GM23338 (cell line): ENCODE data around the gene BSCL2. TPM values are rescaled to one million over a fixed set of nuclear protein-coding genes. Genes with fewer than 3 reads are reported as not detected.

Experiments
- ATAC-seq: fragments of 200-7000 bp; cut with Tn5 transposase; 3 replicates; pipeline ENCODE4 v1.9.1; 2020
- DNase-seq: peaks from one replicate; pipeline ENCODE4 v3.0.0-alpha.2; 2015; ENCODE audit warnings: low spot score
- H2AFZ ChIP-seq: fragments of 200-600 bp; sonication (generic); 2 replicates; pipeline ENCODE4 v1.8.0; 2016; ENCODE audit warnings: antibody characterized with exemption, mild to moderate bottlenecking, moderate library complexity
- H3F3A ChIP-seq: fragments of 200-600 bp; sonication (generic); replicated peaks from 2 replicates; pipeline ENCODE4 v1.8.0; 2017; ENCODE audit warnings: antibody characterized with exemption, mixed run types, low read depth
- H3K27ac ChIP-seq: fragments of 200-600 bp; sonication (generic); 2 replicates; pipeline ENCODE4 v1.6.1; 2016; ENCODE audit warnings: low read depth
- H3K27me3 ChIP-seq: fragments of 200-600 bp; sonication (generic); 2 replicates; pipeline ENCODE4 v1.8.0; 2016; ENCODE audit warnings: mild to moderate bottlenecking, mixed run types, moderate library complexity; ENCODE audit not compliant: insufficient read depth
- H3K36me3 ChIP-seq: fragments of 200-600 bp; sonication (generic); 2 replicates; pipeline ENCODE4 v1.8.0; 2016; ENCODE audit warnings: mild to moderate bottlenecking; ENCODE audit not compliant: insufficient read depth
- H3K4me1 ChIP-seq: fragments of 200-600 bp; sonication (generic); 2 replicates; pipeline ENCODE4 v1.8.0; 2016; ENCODE audit warnings: mild to moderate bottlenecking, moderate library complexity; ENCODE audit not compliant: insufficient read depth
- H3K4me2 ChIP-seq: fragments of 200-600 bp; sonication (generic); 2 replicates; pipeline ENCODE4 v1.7.1; 2017; ENCODE audit warnings: mixed run types
- H3K4me3 ChIP-seq: fragments of 200-600 bp; sonication (generic); 2 replicates; pipeline ENCODE4 v1.6.1; 2016; ENCODE audit warnings: mixed run types
- H3K79me2 ChIP-seq: fragments of 200-600 bp; sonication (generic); replicated peaks from 2 replicates; pipeline ENCODE4 v1.8.0; 2017; ENCODE audit warnings: mild to moderate bottlenecking; ENCODE audit not compliant: insufficient read depth
- H3K9me2 ChIP-seq: fragments of 200-600 bp; sonication (generic); 2 replicates; pipeline ENCODE4 v1.8.0; 2017; ENCODE audit not compliant: insufficient read depth
- H4K20me1 ChIP-seq: fragments of 200-600 bp; sonication (generic); replicated peaks from 2 replicates; pipeline ENCODE4 v1.8.0; 2017; ENCODE audit warnings: mild to moderate bottlenecking; ENCODE audit not compliant: insufficient read depth
- H3K27ac Mint-ChIP-seq: 2 replicates; pipeline ENCODE4 v1.8.0; 2020; ENCODE audit warnings: inconsistent platforms, mild to moderate bottlenecking, moderate library complexity, mixed read lengths
- H3K27me3 Mint-ChIP-seq: 3 replicates; pipeline ENCODE4 v1.8.0; 2022; ENCODE audit warnings: low read depth, mild to moderate bottlenecking, moderate library complexity, mixed read lengths, inconsistent platforms; ENCODE audit not compliant: insufficient read depth, poor library complexity
- H3K36me3 Mint-ChIP-seq: 3 replicates; pipeline ENCODE4 v1.8.0; 2021; ENCODE audit warnings: low read depth, mild to moderate bottlenecking, inconsistent platforms, moderate library complexity, mixed read lengths
- H3K4me1 Mint-ChIP-seq: 3 replicates; pipeline ENCODE4 v1.8.0; 2020; ENCODE audit warnings: mild to moderate bottlenecking, inconsistent platforms, mixed read lengths
- H3K4me3 Mint-ChIP-seq: 3 replicates; pipeline ENCODE4 v1.8.0; 2021; ENCODE audit warnings: moderate library complexity, mild to moderate bottlenecking, inconsistent platforms, mixed read lengths
- H3K9me3 Mint-ChIP-seq: 3 replicates; pipeline ENCODE4 v1.8.0; 2020; ENCODE audit warnings: moderate library complexity, mild to moderate bottlenecking, inconsistent platforms, mixed read lengths
- EZH2 ChIP-seq: fragments of 200-600 bp; sonication (generic); IDR thresholded peaks from one replicate; pipeline ENCODE4 v1.8.0; 2017; ENCODE audit warnings: antibody characterized with exemption, mild to moderate bottlenecking, low read depth; ENCODE audit not compliant: unreplicated experiment
- EZH2phosphoT487 ChIP-seq: fragments of 200-600 bp; sonication (generic); IDR thresholded peaks from one replicate; pipeline ENCODE4 v1.8.1; 2018; ENCODE audit warnings: antibody characterized with exemption; ENCODE audit not compliant: unreplicated experiment
- JUNB ChIP-seq: IDR thresholded peaks from one replicate; pipeline ENCODE4 v1.6.1; 2016; ENCODE audit warnings: antibody characterized with exemption; ENCODE audit not compliant: unreplicated experiment
- POLR2AphosphoS5 ChIP-seq: IDR thresholded peaks from 2 replicates; pipeline ENCODE4 v1.6.1; 2016; ENCODE audit warnings: antibody characterized with exemption, low read depth
- REST ChIP-seq: IDR thresholded peaks from one replicate; pipeline ENCODE4 v1.6.1; 2018; ENCODE audit warnings: antibody characterized with exemption; ENCODE audit not compliant: unreplicated experiment
- STAT1 ChIP-seq: IDR thresholded peaks from one replicate; pipeline ENCODE4 v1.6.1; 2016; ENCODE audit warnings: antibody characterized with exemption; ENCODE audit not compliant: unreplicated experiment
- ZNF331 ChIP-seq: fragments of 250-450 bp; sonication (Bioruptor Pico); IDR thresholded peaks from 2 replicates; pipeline ENCODE4 v1.5.0; 2020; ENCODE audit warnings: low read depth, mild to moderate bottlenecking, moderate library complexity
- polyA plus RNA-seq: library from polyadenylated mRNA; unstranded; fragments of >200 nt; fragmentation: Nextera tagmentation; extraction: Ambion mirVana; gene quantifications from 2 replicates; pipeline ENCODE4 v1.2.1, GENCODE V29; 2016
- total RNA-seq: library from RNA; depleted of rRNA; stranded (reverse); fragments of >200 nt; shearing (Covaris generic); gene quantifications from 2 replicates; pipeline ENCODE4 v1.2.3, GENCODE V29; 2014
- TF ChIP-seq, protein P1 (sequence below): fragments of 250-450 bp; sonication (Bioruptor Pico); IDR thresholded peaks from 2 replicates; pipeline ENCODE4 v1.5.0; 2020; ENCODE audit warnings: mild to moderate bottlenecking, moderate library complexity
- TF ChIP-seq, protein P2 (sequence below): IDR thresholded peaks from 2 replicates; pipeline ENCODE4 v1.6.1; 2016; ENCODE audit warnings: antibody characterized with exemption

BSCL2 gene
- total and polyA plus RNA-seq, 2 experiments from 2014 or later = 60.2 to 81.7 TPM

- TF ChIP-seq, protein P1, sequence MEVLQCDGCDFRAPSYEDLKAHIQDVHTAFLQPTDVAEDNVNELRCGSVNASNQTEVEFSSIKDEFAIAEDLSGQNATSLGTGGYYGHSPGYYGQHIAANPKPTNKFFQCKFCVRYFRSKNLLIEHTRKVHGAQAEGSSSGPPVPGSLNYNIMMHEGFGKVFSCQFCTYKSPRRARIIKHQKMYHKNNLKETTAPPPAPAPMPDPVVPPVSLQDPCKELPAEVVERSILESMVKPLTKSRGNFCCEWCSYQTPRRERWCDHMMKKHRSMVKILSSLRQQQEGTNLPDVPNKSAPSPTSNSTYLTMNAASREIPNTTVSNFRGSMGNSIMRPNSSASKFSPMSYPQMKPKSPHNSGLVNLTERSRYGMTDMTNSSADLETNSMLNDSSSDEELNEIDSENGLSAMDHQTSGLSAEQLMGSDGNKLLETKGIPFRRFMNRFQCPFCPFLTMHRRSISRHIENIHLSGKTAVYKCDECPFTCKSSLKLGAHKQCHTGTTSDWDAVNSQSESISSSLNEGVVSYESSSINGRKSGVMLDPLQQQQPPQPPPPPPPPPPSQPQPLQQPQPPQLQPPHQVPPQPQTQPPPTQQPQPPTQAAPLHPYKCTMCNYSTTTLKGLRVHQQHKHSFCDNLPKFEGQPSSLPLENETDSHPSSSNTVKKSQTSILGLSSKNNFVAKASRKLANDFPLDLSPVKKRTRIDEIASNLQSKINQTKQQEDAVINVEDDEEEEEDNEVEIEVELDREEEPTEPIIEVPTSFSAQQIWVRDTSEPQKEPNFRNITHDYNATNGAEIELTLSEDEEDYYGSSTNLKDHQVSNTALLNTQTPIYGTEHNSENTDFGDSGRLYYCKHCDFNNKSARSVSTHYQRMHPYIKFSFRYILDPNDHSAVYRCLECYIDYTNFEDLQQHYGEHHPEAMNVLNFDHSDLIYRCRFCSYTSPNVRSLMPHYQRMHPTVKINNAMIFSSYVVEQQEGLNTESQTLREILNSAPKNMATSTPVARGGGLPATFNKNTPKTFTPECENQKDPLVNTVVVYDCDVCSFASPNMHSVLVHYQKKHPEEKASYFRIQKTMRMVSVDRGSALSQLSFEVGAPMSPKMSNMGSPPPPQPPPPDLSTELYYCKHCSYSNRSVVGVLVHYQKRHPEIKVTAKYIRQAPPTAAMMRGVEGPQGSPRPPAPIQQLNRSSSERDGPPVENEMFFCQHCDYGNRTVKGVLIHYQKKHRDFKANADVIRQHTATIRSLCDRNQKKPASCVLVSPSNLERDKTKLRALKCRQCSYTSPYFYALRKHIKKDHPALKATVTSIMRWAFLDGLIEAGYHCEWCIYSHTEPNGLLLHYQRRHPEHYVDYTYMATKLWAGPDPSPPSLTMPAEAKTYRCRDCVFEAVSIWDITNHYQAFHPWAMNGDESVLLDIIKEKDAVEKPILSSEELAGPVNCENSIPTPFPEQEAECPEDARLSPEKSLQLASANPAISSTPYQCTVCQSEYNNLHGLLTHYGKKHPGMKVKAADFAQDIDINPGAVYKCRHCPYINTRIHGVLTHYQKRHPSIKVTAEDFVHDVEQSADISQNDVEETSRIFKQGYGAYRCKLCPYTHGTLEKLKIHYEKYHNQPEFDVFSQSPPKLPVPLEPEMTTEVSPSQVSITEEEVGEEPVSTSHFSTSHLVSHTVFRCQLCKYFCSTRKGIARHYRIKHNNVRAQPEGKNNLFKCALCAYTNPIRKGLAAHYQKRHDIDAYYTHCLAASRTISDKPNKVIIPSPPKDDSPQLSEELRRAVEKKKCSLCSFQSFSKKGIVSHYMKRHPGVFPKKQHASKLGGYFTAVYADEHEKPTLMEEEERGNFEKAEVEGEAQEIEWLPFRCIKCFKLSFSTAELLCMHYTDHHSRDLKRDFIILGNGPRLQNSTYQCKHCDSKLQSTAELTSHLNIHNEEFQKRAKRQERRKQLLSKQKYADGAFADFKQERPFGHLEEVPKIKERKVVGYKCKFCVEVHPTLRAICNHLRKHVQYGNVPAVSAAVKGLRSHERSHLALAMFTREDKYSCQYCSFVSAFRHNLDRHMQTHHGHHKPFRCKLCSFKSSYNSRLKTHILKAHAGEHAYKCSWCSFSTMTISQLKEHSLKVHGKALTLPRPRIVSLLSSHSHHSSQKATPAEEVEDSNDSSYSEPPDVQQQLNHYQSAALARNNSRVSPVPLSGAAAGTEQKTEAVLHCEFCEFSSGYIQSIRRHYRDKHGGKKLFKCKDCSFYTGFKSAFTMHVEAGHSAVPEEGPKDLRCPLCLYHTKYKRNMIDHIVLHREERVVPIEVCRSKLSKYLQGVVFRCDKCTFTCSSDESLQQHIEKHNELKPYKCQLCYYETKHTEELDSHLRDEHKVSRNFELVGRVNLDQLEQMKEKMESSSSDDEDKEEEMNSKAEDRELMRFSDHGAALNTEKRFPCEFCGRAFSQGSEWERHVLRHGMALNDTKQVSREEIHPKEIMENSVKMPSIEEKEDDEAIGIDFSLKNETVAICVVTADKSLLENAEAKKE = no peak
- TF ChIP-seq STAT1 (no peak), REST (no peak), ZNF331 (CRISPR knock-in tag) (no peak)
Observed at GRCh38 chr11:62712861-62713260, 5.6 kb upstream of the BSCL2 start (continued).

DNA sequence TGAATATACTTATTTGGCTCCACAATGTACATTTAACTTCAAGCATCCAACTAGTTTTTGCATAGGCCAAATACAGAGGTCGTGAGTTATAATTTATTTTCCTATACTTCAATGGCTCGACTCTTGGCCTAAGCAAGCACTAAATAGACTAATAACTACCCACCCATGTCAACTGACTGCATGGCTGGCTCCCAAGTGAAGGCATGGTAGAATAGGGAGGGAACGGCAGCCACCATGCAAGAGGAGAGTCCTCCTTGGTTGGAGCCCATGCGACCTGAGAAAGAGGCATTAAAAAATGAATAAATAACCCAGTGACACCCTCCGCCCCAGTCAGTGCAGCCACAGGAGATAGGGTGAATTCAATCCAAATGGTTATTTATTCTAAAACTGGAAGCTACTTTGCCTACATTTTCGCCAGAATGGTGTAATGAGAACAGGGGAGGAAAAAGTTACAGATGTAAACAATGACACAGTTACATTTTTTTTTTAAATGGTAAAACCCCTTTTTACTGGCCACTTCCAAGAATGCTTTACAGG is 5.1 kb upstream of the BSCL2 start:
- H3K4me3 Mint-ChIP-seq = no peak overlapping the region
- no peak overlapping the region for H3K27ac ChIP-seq
- peaks cover 12% of the 10 kb centered on the region for H4K20me1 ChIP-seq
- no peak overlapping the region for H3K4me3 ChIP-seq
- ATAC-seq = no peak
- peaks cover 28% of the 10 kb centered on the region for H3K4me1 ChIP-seq
- no peaks in the 10 kb centered on the region for H3K9me3 Mint-ChIP-seq
- H3K9me2 ChIP-seq = no peaks in the 10 kb centered on the region
- peaks cover 13% of the 10 kb centered on the region; the same call in 1 of the 2 replicates for H3K79me2 ChIP-seq
- peaks cover 62% of the 10 kb centered on the region for H3F3A ChIP-seq
- H3K27me3 ChIP-seq = no peaks in the 10 kb centered on the region
- DNase-seq = no peak
- H3K36me3 ChIP-seq = peaks cover 56% of the 10 kb centered on the region
- no peak overlapping the region for H3K4me2 ChIP-seq
- H3K4me1 Mint-ChIP-seq = peaks cover 68% of the 10 kb centered on the region
- peaks cover 17% of the 10 kb centered on the region for H3K27me3 Mint-ChIP-seq
- H3K27ac Mint-ChIP-seq = peak overlapping the region; percentile 40
- TF ChIP-seq EZH2 (no peak), EZH2phosphoT487 (no peak), JUNB (no peak), POLR2AphosphoS5 (no peak)
- TF ChIP-seq, protein P2, sequence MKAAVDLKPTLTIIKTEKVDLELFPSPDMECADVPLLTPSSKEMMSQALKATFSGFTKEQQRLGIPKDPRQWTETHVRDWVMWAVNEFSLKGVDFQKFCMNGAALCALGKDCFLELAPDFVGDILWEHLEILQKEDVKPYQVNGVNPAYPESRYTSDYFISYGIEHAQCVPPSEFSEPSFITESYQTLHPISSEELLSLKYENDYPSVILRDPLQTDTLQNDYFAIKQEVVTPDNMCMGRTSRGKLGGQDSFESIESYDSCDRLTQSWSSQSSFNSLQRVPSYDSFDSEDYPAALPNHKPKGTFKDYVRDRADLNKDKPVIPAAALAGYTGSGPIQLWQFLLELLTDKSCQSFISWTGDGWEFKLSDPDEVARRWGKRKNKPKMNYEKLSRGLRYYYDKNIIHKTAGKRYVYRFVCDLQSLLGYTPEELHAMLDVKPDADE = no peak
- H2AFZ ChIP-seq = no peak overlapping the region
- peaks cover 71% of the 10 kb centered on the region for H3K36me3 Mint-ChIP-seq
